ENCODE measurements around the gene LRRC23.
"Not testable (repeated sequence)": the region's sequence is repeated elsewhere in the genome, so short reads cannot be mapped to it uniquely, and the experiment has no call there.

The LRRC23 gene

DNA sequence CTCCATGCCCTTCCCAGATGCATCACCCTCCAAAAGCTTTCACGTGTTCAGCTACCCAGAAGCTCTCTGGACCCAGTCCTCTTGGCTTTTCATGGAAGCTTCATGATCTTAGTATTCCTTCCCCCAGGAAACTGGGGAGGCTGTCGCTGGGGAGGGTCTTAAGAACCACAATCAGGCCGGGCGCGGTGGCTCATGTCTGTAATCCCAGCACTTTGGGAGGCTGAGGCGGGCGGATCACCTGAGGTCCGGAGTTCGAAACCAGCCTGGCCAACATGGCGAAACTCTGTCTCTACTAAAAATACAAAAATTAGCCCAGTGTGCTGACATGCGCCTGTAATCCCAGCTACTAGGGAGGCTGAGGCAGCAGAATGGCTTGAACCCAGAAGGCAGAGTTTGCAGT lies 3.5 kb downstream of the LRRC23 start:
- DNase-seq, result not testable (repeated sequence)

DNA sequence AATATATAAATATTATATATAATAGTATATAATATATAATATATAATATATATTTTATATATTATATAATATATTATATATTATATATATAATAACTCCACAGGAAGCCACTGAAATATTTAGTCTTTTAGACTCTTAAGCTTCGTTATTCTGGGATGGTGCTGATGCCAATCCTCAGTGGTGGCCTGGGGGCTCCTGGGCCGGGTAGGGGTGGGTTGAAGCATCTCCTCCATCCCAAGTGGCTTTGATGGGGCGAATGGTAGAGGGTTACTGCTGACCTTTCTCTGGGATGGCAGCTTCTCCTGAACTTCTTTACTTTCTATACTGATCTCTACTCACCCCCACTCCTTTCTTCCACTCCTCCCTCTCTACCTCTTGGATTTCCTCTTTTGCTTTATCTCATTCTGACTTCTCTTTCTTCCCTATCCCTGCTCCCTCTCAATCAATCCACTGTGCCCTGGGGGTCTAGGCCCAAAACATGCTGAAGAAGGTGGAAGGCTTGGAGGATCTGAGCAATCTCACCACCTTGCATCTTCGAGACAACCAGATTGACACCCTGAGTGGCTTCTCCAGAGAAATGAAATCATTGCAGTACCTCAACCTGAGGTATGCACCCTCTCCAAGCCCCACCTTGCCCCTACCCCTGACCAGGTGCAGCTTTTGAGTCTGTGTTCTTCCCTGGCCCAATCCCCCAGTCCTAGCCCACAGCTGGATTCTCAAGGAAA lies 5.0 kb downstream of the LRRC23 start:
- no peak for DNase-seq

DNA sequence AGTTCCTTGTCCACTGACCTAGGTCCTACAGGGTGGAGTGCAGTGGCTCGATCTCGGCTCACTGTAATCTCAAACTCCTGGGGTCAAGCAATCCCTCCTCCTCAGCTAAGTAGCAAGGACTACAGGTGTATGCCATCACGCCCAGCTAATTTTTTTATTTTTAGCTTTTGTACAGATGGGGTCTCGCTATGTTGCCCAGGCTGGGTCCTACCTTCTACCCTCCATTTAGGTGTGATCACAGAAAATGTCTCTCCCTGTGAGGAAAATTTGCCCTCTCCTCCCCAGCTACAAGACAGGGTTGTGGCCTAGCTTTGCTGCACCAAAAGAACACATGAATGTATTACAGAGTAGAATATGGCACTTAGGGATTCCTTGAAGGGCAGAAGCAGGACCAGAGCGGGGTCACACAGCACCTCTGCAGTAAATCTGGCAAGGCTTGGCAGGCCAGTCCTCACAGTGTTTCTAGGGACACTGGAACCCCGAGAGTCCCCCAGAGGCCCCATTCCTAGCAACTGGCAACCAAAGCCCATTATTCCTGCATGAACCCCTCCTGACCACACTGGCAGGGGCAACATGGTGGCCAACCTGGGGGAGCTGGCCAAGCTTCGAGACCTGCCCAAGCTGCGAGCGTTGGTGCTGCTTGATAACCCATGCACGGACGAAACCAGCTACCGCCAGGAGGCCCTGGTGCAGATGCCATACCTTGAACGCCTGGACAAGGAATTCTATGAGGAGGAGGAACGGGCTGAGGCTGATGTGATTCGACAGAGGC lies 7.7 kb downstream of the LRRC23 start:
- DNase-seq, result no peak

DNA sequence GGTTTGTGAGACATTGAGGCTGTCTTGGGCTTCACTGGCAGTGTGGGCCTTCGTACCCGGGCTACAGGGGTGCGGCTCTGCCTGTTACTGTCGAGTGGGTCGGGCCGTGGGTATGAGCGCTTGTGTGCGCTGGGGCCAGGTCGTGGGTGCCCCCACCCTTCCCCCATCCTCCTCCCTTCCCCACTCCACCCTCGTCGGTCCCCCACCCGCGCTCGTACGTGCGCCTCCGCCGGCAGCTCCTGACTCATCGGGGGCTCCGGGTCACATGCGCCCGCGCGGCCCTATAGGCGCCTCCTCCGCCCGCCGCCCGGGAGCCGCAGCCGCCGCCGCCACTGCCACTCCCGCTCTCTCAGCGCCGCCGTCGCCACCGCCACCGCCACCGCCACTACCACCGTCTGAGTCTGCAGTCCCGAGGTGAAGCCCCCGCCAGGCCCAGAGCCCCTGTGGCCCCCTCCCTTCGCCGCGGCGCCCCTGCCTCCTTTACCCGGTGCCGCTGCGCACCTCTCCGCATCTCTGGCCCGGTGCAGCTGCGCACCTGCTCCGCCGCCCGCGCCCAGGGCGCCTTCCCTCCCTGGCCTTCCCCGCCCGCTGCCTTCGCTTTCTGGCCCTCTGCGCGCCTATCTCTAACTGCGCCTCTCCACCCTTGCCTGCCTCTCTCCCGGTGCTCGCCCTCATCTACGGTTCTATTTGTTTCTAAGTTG lies 9.8 kb downstream of the LRRC23 start, which contains the start of gene ENO2:
TSS of gene ENO2 (plus strand) at position 335 of the 701 bp plus-strand sequence. CDS start 1,253 bp downstream, outside the sequence.
- peak; percentile 85 for DNase-seq

- no peak for DNase-seq
These were observed 10.5 kb downstream of the LRRC23 start for GRCh38 chr12:6914947-6915788.

DNA sequence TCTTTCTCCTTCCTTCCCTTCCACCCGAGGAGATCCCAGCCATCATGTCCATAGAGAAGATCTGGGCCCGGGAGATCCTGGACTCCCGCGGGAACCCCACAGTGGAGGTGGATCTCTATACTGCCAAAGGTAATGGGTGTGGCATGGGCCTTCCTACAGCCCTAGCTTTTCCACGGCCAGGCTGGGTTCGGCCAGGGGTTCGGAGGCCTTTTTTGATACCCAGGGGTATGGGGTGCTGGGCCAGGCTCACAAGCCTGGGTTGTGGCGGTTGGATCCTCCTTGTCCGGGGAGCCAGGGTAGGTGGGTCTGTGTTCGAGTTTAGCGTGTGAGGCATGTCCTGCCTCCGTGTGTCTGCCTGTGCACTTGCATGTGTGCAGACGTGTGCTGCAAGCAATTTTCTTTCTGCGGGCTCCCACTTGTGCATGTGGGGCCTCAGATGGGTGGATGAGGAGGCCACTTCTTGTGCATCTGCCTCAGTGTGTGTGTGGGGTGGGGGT lies 11.2 kb downstream of the LRRC23 start:
- DNase-seq, result no peak

- no peak for DNase-seq
These were observed 12.0 kb downstream of the LRRC23 start for GRCh38 chr12:6916426-6917200.

DNA sequence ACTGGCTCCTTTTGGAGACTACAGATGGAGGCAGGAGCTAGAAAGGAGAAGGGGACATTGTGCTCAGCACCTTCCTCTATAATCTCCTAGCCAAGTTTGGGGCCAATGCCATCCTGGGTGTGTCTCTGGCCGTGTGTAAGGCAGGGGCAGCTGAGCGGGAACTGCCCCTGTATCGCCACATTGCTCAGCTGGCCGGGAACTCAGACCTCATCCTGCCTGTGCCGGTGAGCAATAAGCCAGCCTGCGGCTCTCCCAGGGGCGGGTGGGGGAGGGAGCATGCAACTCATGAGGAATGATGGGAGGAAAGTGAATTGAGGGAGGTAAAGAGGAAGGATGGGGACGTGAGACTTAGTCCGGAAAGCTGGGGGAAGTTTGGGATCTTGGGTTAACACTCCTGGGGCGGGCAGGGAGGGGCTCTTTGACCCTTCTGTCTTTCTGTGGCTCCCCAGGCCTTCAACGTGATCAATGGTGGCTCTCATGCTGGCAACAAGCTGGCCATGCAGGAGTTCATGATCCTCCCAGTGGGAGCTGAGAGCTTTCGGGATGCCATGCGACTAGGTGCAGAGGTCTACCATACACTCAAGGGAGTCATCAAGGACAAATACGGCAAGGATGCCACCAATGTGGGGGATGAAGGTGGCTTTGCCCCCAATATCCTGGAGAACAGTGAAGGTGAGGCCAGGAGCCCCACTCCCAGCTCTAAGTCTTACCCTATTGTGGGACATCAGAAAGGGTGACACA lies 13.0 kb downstream of the LRRC23 start:
- no peak for DNase-seq

- DNase-seq, result no peak
These were observed 15.0 kb downstream of the LRRC23 start for GRCh38 chr12:6919588-6919987.

GRCh38 chr12:6921539-6921938 lies 16.9 kb downstream of the LRRC23 start:
- no peak for DNase-seq

- no peak for DNase-seq
These were observed 17.6 kb downstream of the LRRC23 start for GRCh38 chr12:6921996-6922946.

- DNase-seq, result no peak
These were observed 18.5 kb downstream of the LRRC23 start for GRCh38 chr12:6923003-6923732.

- DNase-seq, result no peak
These were observed 19.2 kb downstream of the LRRC23 start for GRCh38 chr12:6923851-6924250.

DNA sequence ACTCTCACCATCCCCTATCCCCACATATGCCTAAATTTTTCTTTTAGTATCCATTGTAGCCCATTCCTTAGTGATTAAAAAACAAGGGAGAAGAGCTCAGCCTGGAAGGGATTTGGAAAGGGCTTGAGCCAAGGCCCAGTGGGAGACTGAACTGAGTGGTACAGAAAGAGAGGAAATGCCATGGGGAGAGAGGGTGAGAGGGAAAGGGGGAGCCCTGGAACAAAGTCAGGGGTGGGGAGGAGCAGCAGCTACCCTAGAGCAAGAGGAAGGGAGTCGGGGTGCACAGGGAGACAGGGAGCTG lies 20.6 kb downstream of the LRRC23 start:
- no peak for DNase-seq

DNA sequence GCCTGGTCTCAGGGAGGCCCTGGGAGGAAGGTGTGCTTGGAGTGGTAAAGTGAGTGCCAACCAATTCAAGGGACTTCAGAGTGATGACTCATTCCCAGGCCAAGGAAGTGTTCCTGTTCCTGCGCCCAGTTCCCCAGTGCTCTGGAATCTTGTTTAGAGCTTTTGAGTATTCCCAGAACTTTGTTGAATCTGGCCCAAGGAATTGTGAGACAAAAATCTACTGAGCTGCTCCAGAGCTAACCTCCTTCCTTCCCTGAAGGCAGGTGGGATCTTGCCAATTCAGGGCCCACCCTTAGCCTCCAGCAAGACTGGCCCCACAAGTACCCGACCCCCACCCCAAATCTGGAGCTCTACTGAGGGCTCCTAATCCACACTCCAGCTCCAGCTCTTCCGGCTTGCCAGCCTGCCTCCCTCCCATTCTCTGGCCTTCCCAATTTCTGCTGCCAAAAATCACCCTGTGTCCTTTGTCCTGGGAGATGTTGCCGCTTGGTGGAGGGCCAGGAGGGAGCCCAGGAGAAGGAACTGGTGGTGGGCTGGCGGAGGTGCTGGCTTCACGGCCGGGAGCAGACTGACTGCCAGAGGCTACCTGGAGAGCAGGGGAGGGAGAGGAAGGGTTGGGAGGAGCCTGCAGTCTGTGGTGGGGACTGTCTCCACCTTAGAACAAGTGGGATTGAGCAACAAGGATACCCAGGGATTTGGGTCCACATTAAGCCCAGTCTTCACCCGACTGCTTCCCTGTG lies 21.1 kb downstream of the LRRC23 start:
- no peak for DNase-seq

DNA sequence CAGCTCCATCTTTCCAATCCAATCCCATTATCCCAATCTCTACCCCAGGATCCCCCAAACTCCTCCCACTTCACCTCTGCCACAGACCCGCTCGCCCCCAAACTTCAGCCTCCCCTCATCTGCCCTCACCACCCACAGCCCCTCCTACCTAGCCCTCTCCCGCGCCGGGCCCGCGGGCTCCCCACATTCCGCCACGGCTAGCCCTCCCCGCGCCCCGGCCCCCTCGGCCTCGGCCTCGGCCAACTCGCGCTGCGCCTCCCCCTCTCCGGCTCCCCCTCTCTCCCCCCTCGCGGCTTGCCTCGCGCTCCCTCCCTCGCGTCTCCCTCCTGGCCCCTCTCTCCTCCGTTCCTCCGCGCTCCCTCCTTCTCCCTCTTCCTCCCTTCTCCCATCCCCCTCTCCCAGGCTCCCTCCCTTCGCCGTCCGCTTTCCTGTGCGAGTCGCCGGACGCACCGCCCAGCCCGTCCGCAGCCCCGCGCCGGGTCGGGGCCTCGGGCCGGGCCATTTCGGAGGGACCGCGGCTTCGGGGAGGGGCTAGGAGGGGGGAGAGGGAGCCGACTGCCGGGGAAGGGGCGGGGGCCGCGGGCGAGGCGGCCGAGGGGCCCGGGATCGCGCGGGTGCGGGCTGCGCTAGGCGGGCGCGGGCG lies 22.9 kb downstream of the LRRC23 start, which contains the start of gene ATN1:
TSS of gene ATN1 (plus strand) at position 581 of the 643 bp plus-strand sequence. CDS start 6,043 bp downstream, outside the sequence.
- peak; percentile 30 for DNase-seq

DNA sequence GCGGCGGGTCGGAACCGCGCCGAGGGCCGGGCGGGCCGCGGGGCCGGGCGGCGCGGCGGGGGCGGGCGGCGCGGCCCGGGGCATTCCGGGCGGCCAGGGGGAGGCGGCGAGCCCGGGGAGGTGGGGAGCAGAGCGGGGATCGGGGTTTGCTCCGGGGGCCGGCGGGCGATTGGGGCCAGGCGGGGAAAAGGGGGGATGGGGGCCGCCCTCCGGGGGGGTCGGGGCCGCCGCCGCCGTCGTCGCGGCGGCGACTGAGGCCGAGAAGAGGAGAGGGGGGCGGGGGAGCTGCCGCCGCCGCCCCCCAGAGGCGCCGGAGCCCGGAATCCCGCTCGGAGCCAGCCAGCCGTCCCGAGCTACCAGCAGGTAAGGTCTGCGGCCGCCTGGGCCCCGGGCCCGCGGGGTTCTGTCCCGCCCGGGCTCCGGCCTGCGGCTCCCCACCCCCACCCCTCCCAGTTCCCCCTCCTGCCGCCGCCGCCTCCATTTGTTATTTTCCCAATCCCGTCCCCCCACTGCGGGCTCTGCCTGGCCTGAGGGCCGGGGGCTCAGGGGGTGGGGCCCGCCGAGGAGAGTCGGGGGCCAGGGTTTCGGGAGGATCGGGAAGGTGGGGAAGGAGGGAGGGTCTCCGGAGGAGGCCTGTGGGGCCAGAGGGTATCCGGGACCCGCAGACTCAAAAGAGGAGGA lies 23.5 kb downstream of the LRRC23 start:
- no peak for DNase-seq

Data from CD4-positive, alpha-beta T cell treated with Interferon gamma for 1 hour (primary cell).